HepG2 (cell line): Measurements from ENCODE around the gene TMEM209. TPM values are rescaled to one million over a fixed set of nuclear protein-coding genes. Genes with fewer than 3 reads are reported as not detected.

ENCODE experiments used
- ADNP ChIP-seq: sonication (generic); formaldehyde crosslinking; IDR thresholded peaks from 2 replicates; pipeline ENCODE4 v1.4.0; 2020; ENCODE audit warnings: missing genetic modification reagents
- ATF5 ChIP-seq: sonication (generic); formaldehyde crosslinking; IDR thresholded peaks from 2 replicates; pipeline ENCODE4 v1.4.0; 2020; ENCODE audit warnings: mild to moderate bottlenecking, low read depth, missing genetic modification reagents
- CREM ChIP-seq, 2 experiments: sonication (generic) in 1 of 2; formaldehyde crosslinking in 1 of 2; IDR thresholded peaks; 2 replicates each; pipeline versions ENCODE4 v1.4.0 to v1.6.1; 2016 to 2020; ENCODE audit warnings: antibody characterized with exemption in 1 of 2, mild to moderate bottlenecking in 1 of 2, missing genetic modification reagents in 1 of 2
- ETV6 ChIP-seq: sonication (generic); formaldehyde crosslinking; conservative IDR thresholded peaks from 2 replicates; pipeline ENCODE4 v1.4.0; 2020; ENCODE audit warnings: missing genetic modification reagents
- JUND ChIP-seq: sonication (generic); formaldehyde crosslinking; IDR thresholded peaks from 2 replicates; pipeline ENCODE4 v1.8.0; 2022; ENCODE audit warnings: mild to moderate bottlenecking, missing genetic modification reagents
- KLF16 ChIP-seq, 2 experiments: sonication (generic) in 1 of 2; formaldehyde crosslinking in 1 of 2; IDR thresholded peaks; 2 replicates each; pipeline versions ENCODE4 v1.6.1 to v1.8.0; 2016 to 2023; ENCODE audit warnings: missing genetic modification reagents in 2 of 2, missing compliant biosample characterization in 1 of 2
- NBN ChIP-seq: fragments of 450-650 bp; conservative IDR thresholded peaks from 2 replicates; pipeline ENCODE4 v1.6.1; 2017
- PAF1 ChIP-seq: IDR thresholded peaks from 2 replicates; pipeline ENCODE4 v1.6.1; 2016; ENCODE audit warnings: missing genetic modification reagents, missing compliant biosample characterization
- SMYD3 ChIP-seq: sonication (generic); formaldehyde crosslinking; IDR thresholded peaks from 2 replicates; pipeline ENCODE4 v1.8.1; 2023; ENCODE audit warnings: mild to moderate bottlenecking, missing genetic modification reagents
- SRSF1 ChIP-seq: fragments of 200-400 bp; formaldehyde crosslinking; optimal IDR thresholded peaks from 2 replicates; pipeline ENCODE3; 2017; ENCODE audit warnings: mild to moderate bottlenecking, low read depth, low read length, moderate library complexity
- TERF1 ChIP-seq: sonication (generic); formaldehyde crosslinking; IDR thresholded peaks from 2 replicates; pipeline ENCODE4 v1.8.0; 2022; ENCODE audit warnings: mild to moderate bottlenecking, missing genetic modification reagents, moderate library complexity
- YEATS2 ChIP-seq: sonication (generic); formaldehyde crosslinking; IDR thresholded peaks from 2 replicates; pipeline ENCODE4 v1.4.0; 2020; ENCODE audit warnings: missing genetic modification reagents, borderline replicate concordance
- ZBTB2 ChIP-seq: sonication (generic); formaldehyde crosslinking; IDR thresholded peaks from 2 replicates; pipeline ENCODE4 v1.8.0; 2022; ENCODE audit warnings: low read depth, missing genetic modification reagents
- ZFP41 ChIP-seq: sonication (generic); formaldehyde crosslinking; IDR thresholded peaks from 2 replicates; pipeline ENCODE4 v1.4.0; 2020; ENCODE audit warnings: mild to moderate bottlenecking, missing genetic modification reagents, borderline replicate concordance
- ZNF12 ChIP-seq: sonication (generic); formaldehyde crosslinking; IDR thresholded peaks from 2 replicates; pipeline ENCODE4 v1.5.0; 2020; ENCODE audit warnings: missing genetic modification reagents
- ZNF329 ChIP-seq: sonication (generic); formaldehyde crosslinking; IDR thresholded peaks from 2 replicates; pipeline ENCODE4 v1.9.0; 2021; ENCODE audit warnings: low read depth, mild to moderate bottlenecking, missing genetic modification reagents
- ZNF616 ChIP-seq: sonication (generic); formaldehyde crosslinking; IDR thresholded peaks from 2 replicates; pipeline ENCODE4 v1.5.0; 2020; ENCODE audit warnings: low read depth, mild to moderate bottlenecking, missing genetic modification reagents
- ZNF670 ChIP-seq: sonication (generic); formaldehyde crosslinking; IDR thresholded peaks from 2 replicates; pipeline ENCODE4 v1.8.0; 2022; ENCODE audit warnings: mild to moderate bottlenecking, missing genetic modification reagents, borderline replicate concordance
- polyA plus RNA-seq, 8 experiments: library from polyadenylated mRNA; depleted of rRNA in 3 of 8; stranded (reverse) in 7 of 8; unstranded in 1 of 8; fragments of >200 nt; fragmentation: Illumina TruSeq in 4 of 8; extraction: Trizol in 4 of 8; gene quantifications; 2 replicates each; pipeline versions ENCODE4 v1.2.1 to v1.2.3, GENCODE V29; 2011 to 2016; ENCODE audit warnings: low read depth in 4 of 8, missing spikeins in 1 of 8, mixed read lengths in 1 of 8; ENCODE audit not compliant: insufficient read depth in 1 of 8
- total RNA-seq, 5 experiments: library from RNA; depleted of rRNA; stranded (reverse); fragments of >200 nt; fragmentation: Illumina TruSeq; extraction: Trizol; gene quantifications; 2 replicates each; pipeline ENCODE4 v1.2.3, GENCODE V29; 2016; ENCODE audit warnings: low read depth in 1 of 5
- TF ChIP-seq, protein P1 (sequence below): IDR thresholded peaks from 2 replicates; pipeline ENCODE4 v1.6.1; 2016; ENCODE audit warnings: mild to moderate bottlenecking
- TF ChIP-seq, protein P2 (sequence below): sonication (generic); formaldehyde crosslinking; IDR thresholded peaks from 2 replicates; pipeline ENCODE4 v1.4.0; 2020; ENCODE audit warnings: mild to moderate bottlenecking, missing genetic modification reagents
- TF ChIP-seq, protein P3 (sequence below): sonication (generic); formaldehyde crosslinking; IDR thresholded peaks from 2 replicates; pipeline ENCODE4 v1.4.0; 2020; ENCODE audit warnings: missing genetic modification reagents, borderline replicate concordance

TMEM209 gene
- total and polyA plus RNA-seq, 2 of the 13 experiments (the other 11 are each of a cell fraction or from before 2014, with no cell fraction given), result 14.5 to 15.6 TPM

GRCh38 chr7:130205084-130205947 is at the start of gene TMEM209 (continued):
- TF ChIP-seq ZNF670 (no peak), JUND (no peak), TERF1 (CRISPR knock-in tag) (no peak), NBN (no peak), ADNP (no peak), SRSF1 (peak; percentile 71), ZFP41 (CRISPR knock-in tag) (no peak), ZNF12 (CRISPR knock-in tag) (no peak), PAF1 (CRISPR knock-in tag) (no peak), CREM (IDR thresholded peaks at IDR 0.05) (peak; percentile 62), CREM (CRISPR knock-in tag; IDR thresholded peaks at IDR 0.05) (no peak), ETV6 (peak; percentile 51; the same call in 1 of the 2 replicates), ZNF616 (CRISPR knock-in tag) (no peak), YEATS2 (CRISPR knock-in tag) (peak; percentile 93), SMYD3 (peak; percentile 44; the same call in 1 of the 2 replicates), ATF5 (CRISPR knock-in tag) (no peak), ZBTB2 (CRISPR knock-in tag) (peak; percentile 58; the same call in 1 of the 2 replicates), KLF16 (CRISPR knock-in tag; IDR thresholded peaks at IDR 0.05) (peak in 1 of 2 experiments; percentile 87; a peak in 2 of 4 replicates), ZNF329 (CRISPR knock-in tag) (no peak)
- TF ChIP-seq, protein P1, sequence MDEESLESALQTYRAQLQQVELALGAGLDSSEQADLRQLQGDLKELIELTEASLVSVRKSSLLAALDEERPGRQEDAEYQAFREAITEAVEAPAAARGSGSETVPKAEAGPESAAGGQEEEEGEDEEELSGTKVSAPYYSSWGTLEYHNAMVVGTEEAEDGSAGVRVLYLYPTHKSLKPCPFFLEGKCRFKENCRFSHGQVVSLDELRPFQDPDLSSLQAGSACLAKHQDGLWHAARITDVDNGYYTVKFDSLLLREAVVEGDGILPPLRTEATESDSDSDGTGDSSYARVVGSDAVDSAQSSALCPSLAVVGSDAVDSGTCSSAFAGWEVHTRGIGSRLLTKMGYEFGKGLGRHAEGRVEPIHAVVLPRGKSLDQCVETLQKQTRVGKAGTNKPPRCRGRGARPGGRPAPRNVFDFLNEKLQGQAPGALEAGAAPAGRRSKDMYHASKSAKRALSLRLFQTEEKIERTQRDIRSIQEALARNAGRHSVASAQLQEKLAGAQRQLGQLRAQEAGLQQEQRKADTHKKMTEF (CRISPR knock-in tag), result peak; percentile 69
- TF ChIP-seq, protein P2, sequence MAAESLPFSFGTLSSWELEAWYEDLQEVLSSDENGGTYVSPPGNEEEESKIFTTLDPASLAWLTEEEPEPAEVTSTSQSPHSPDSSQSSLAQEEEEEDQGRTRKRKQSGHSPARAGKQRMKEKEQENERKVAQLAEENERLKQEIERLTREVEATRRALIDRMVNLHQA (CRISPR knock-in tag), result no peak
- TF ChIP-seq, protein P3, sequence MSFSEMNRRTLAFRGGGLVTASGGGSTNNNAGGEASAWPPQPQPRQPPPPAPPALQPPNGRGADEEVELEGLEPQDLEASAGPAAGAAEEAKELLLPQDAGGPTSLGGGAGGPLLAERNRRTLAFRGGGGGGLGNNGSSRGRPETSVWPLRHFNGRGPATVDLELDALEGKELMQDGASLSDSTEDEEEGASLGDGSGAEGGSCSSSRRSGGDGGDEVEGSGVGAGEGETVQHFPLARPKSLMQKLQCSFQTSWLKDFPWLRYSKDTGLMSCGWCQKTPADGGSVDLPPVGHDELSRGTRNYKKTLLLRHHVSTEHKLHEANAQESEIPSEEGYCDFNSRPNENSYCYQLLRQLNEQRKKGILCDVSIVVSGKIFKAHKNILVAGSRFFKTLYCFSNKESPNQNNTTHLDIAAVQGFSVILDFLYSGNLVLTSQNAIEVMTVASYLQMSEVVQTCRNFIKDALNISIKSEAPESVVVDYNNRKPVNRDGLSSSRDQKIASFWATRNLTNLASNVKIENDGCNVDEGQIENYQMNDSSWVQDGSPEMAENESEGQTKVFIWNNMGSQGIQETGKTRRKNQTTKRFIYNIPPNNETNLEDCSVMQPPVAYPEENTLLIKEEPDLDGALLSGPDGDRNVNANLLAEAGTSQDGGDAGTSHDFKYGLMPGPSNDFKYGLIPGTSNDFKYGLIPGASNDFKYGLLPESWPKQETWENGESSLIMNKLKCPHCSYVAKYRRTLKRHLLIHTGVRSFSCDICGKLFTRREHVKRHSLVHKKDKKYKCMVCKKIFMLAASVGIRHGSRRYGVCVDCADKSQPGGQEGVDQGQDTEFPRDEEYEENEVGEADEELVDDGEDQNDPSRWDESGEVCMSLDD, result no peak
